ENCODE data around the gene DENND6A. TPM values are rescaled to one million over a fixed set of nuclear protein-coding genes. Genes with fewer than 3 reads are reported as not detected.
"Not testable (repeated sequence)": the region's sequence is repeated elsewhere in the genome, so short reads cannot be mapped to it uniquely, and the experiment has no call there.

The DENND6A gene
- total and polyA plus RNA-seq, 8 donors: 3.3 to 12.0 (median 8.3) TPM

DNA sequence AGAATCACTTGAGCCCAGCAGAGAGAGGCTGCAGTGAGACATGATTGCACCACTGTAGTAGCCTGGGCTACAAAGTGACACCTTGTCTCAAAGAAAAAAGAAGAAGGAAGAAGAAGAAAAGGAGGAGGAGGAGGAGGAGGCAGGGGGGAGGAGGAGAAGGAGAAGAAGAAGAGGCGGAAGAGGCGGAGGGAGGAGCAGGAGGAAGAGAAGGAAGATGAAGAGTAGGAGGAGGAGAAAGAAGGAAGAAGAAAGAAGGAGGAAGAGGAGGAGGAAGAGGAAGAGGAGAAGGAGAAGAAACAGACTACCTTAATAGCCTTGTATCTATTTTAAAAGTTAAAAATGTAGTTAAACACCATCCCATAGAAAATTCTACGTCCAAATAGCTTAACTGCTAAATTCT, 76.6 kb downstream of the DENND6A start:
- intact Hi-C loops (cut with DNase I): no loop called here
- H3K4me1 ChIP-seq: no peaks in the 10 kb centered on the region
- TF ChIP-seq, protein P1, sequence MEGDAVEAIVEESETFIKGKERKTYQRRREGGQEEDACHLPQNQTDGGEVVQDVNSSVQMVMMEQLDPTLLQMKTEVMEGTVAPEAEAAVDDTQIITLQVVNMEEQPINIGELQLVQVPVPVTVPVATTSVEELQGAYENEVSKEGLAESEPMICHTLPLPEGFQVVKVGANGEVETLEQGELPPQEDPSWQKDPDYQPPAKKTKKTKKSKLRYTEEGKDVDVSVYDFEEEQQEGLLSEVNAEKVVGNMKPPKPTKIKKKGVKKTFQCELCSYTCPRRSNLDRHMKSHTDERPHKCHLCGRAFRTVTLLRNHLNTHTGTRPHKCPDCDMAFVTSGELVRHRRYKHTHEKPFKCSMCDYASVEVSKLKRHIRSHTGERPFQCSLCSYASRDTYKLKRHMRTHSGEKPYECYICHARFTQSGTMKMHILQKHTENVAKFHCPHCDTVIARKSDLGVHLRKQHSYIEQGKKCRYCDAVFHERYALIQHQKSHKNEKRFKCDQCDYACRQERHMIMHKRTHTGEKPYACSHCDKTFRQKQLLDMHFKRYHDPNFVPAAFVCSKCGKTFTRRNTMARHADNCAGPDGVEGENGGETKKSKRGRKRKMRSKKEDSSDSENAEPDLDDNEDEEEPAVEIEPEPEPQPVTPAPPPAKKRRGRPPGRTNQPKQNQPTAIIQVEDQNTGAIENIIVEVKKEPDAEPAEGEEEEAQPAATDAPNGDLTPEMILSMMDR (IDR thresholded peaks at IDR 0.05): no peak
- no peak for DNase-seq
- FAIRE-seq: no peak
- no peaks in the 10 kb centered on the region for H3K36me3 ChIP-seq
- 85 to 93% methylated on average over 3 of the region's 3 CpGs for WGBS, 2 donors
- no peak overlapping the region for H3K4me3 ChIP-seq
- ATAC-seq: no peak
- H3K9me3 ChIP-seq: no peaks in the 10 kb centered on the region
- no peak overlapping the region for H3K27ac ChIP-seq
- H3K27me3 ChIP-seq: no peaks in the 10 kb centered on the region

- H3K27ac ChIP-seq; H3K4me3 ChIP-seq; DNase-seq; intact Hi-C loops (cut with DNase I); FAIRE-seq; H3K4me1 ChIP-seq; H3K9me3 ChIP-seq; H3K27me3 ChIP-seq; H3K36me3 ChIP-seq; ATAC-seq: not testable (repeated sequence)
- WGBS, 2 donors: 95 to 96% methylated on average over 5 of the region's 5 CpGs
These were observed 81.0 kb downstream of the DENND6A start for GRCh38 chr3:57611870-57612269.

DNA sequence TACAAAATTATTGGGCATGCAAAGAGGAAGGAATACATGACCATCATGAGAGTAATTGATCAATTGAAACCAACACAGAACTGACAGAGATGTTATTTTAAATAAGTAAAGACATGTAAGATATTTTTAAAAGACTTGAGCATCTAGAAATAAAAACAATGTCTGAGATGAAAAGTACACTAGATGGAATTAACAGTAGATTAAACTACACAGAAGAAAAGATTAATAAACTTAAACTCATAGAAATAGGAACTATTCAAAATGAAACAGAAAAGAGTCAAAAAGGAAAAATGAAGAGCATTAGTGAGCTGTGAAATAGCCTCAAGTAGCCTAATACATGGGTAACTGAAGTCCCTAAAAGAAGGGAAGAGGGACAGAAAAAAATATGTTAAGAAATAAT, 87.2 kb downstream of the DENND6A start:
- intact Hi-C loops (cut with DNase I): no loop called here
- FAIRE-seq: no peak

DNA sequence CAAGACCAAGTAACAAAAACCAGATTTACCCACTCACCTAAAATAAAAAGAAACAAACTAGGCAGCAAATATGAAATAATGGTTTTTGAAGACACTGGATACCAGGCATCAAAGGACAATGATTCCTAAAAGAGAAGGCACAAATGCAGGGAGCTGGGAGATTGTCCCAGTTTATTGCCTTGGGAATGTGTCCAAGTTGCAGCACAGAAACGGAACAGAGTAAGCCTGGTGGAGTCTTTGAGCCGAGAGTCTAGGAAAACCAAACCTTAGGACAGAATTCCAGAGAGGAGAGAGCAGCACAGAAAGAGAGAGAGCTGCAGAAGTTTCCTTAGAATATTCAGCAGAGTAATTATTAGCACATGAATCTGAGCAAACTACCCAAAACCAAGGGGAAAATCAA, 87.9 kb downstream of the DENND6A start:
- TF ChIP-seq, protein P1 (IDR thresholded peaks at IDR 0.05): no peak
- Histone ChIP-seq H3K4me3 (no peak overlapping the region), H3K4me1 (no peaks in the 10 kb centered on the region), H3K36me3 (no peaks in the 10 kb centered on the region), H3K27me3 (no peaks in the 10 kb centered on the region), H3K9me3 (no peaks in the 10 kb centered on the region), H3K27ac (no peak overlapping the region)
- WGBS, 2 donors: 50 to 67% methylated on average over 2 of the region's 2 CpGs
- DNase-seq (no peak), ATAC-seq (no peak), FAIRE-seq (no peak)
- intact Hi-C loops (cut with DNase I): no loop called here

More for the DNA sequence above, 87.2 kb downstream of the DENND6A start:
- Histone ChIP-seq H3K4me1 (no peaks in the 10 kb centered on the region), H3K27me3 (no peaks in the 10 kb centered on the region), H3K9me3 (no peaks in the 10 kb centered on the region), H3K36me3 (no peaks in the 10 kb centered on the region), H3K4me3 (no peak overlapping the region), H3K27ac (no peak overlapping the region)
- TF ChIP-seq, protein P1 (IDR thresholded peaks at IDR 0.05): no peak
- ATAC-seq: no peak
- no peak for DNase-seq

- no peak overlapping the region for H3K27ac ChIP-seq
- no peak for DNase-seq
- no peak overlapping the region for H3K4me3 ChIP-seq
- WGBS, 2 donors: 91 to 100% methylated on average over 2 of the region's 2 CpGs
- H3K4me1 ChIP-seq: peaks cover 0 to 2% (median 0%) of the 10 kb centered on the region in 3 donors
- H3K27me3 ChIP-seq: no peaks in the 10 kb centered on the region
- ATAC-seq: no peak
- TF ChIP-seq, protein P1 (IDR thresholded peaks at IDR 0.05): no peak
- no peaks in the 10 kb centered on the region for H3K36me3 ChIP-seq
- FAIRE-seq: no peak
- intact Hi-C loops (cut with DNase I): no loop called here
- no peaks in the 10 kb centered on the region for H3K9me3 ChIP-seq
These were observed 92.7 kb downstream of the DENND6A start for GRCh38 chr3:57600195-57600594.
